CD4-positive, alpha-beta T cell treated with Interleukin-15 for 1 hour (primary cell): Measurements from ENCODE around the gene GNG2.

Source experiments
- DNase-seq: peaks from one replicate; pipeline ENCODE4 v3.0.0-alpha.2; 2020

The GNG2 gene

GRCh38 chr14:51895375-51895774, 35.0 kb downstream of the GNG2 start:
- DNase-seq, result no peak

- no peak for DNase-seq
Observed at GRCh38 chr14:51897791-51898355, 37.5 kb downstream of the GNG2 start.

- DNase-seq, result peak; percentile 26
Observed at GRCh38 chr14:51901475-51902024, 41.1 kb downstream of the GNG2 start.

GRCh38 chr14:51905656-51906121, 45.3 kb downstream of the GNG2 start:
- peak; percentile 75 for DNase-seq

GRCh38 chr14:51908086-51908485, 47.7 kb downstream of the GNG2 start:
- no peak for DNase-seq

- DNase-seq, result no peak
Observed at GRCh38 chr14:51912112-51912786, 51.8 kb downstream of the GNG2 start.

GRCh38 chr14:51914310-51914709, 53.9 kb downstream of the GNG2 start:
- no peak for DNase-seq

- no peak for DNase-seq
Observed at GRCh38 chr14:51917193-51917592, 56.8 kb downstream of the GNG2 start.

- DNase-seq, result no peak
Observed at GRCh38 chr14:51921026-51921425, 60.6 kb downstream of the GNG2 start.

GRCh38 chr14:51922624-51923023, 62.2 kb downstream of the GNG2 start:
- DNase-seq, result no peak

- no peak for DNase-seq
Observed at GRCh38 chr14:51924600-51924999, 64.2 kb downstream of the GNG2 start.

GRCh38 chr14:51925980-51926379, 65.6 kb downstream of the GNG2 start:
- no peak for DNase-seq

GRCh38 chr14:51926449-51926848, 66.0 kb downstream of the GNG2 start:
- DNase-seq, result no peak

- DNase-seq, result no peak
Observed at GRCh38 chr14:51928568-51928967, 68.2 kb downstream of the GNG2 start.

- no peak for DNase-seq
Observed at GRCh38 chr14:51929166-51929565, 68.8 kb downstream of the GNG2 start.

- DNase-seq, result no peak
Observed at GRCh38 chr14:51929910-51930682, 69.7 kb downstream of the GNG2 start.

- DNase-seq, result no peak
Observed at GRCh38 chr14:51931308-51931707, 70.9 kb downstream of the GNG2 start.

GRCh38 chr14:51933191-51933590, 72.8 kb downstream of the GNG2 start:
- DNase-seq, result no peak

- no peak for DNase-seq
Observed at GRCh38 chr14:51938137-51938536, 77.7 kb downstream of the GNG2 start.

- no peak for DNase-seq
Observed at GRCh38 chr14:51938821-51939220, 78.4 kb downstream of the GNG2 start.

GRCh38 chr14:51939226-51939625, 78.8 kb downstream of the GNG2 start:
- DNase-seq, result no peak

- DNase-seq, result no peak
Observed at GRCh38 chr14:51939755-51940301, 79.4 kb downstream of the GNG2 start.

- DNase-seq, result no peak
Observed at GRCh38 chr14:51942971-51943370, 82.6 kb downstream of the GNG2 start.
